Heart left ventricle (tissue), 13 donors: ENCODE data around the gene HJURP.

Experiments used
- POLR2A ChIP-seq, 2 donors: fragments of 450-650 bp; IDR thresholded peaks; one replicate each; pipeline ENCODE4 v1.6.1; 2017; ENCODE audit warnings: antibody characterized with exemption in 2 of 2, mild to moderate bottlenecking in 2 of 2, moderate library complexity in 2 of 2
- TF ChIP-seq, protein P1 (sequence below), 12 donors: fragments of 200-600 bp; sonication (generic) in 4 of 12; IDR thresholded peaks; one replicate each; pipeline versions ENCODE4 v1.5.0 to v1.8.0; 2018 to 2022; ENCODE audit warnings: antibody characterized with exemption in 12 of 12, mild to moderate bottlenecking in 5 of 12
- donor health status: ischemic (EF 13 %, LVEDD 7.1; RV severe dilation, severe dysfunction).
- donor health status: DM: no; HTN: yes; CAD: no.
- donor health status: DM: no; HTN: no; CAD: no.
- donor health status: ischemic (EF 25% LVEDD 6.9; RV normal size, moderate dysfunction).
- donor health status: ischemic (EF 25% LVEDD 5.7; RV mildly dilated, moderate dysfunction).
- donor health status: ischemic (EF 35%, LVEDD 5.7; RV mildly dilated, moderate dysfunction).
- donor health status: nonischemic (EF 11% LVEDD 7.7; RV severe dilation, severe dysfunction).
- donor health status: DM: yes; HTN: yes; CAD: no.
- donor health status: PGD.
- donor health status: ischemic (EF 29% LVEDD 5.4; RV normal size, mild dysfunction).
- donor health status: nonischemic (EF 23%, LVEDD 6.1; RV moderate dilation, normal function).

- TF ChIP-seq, protein P1, sequence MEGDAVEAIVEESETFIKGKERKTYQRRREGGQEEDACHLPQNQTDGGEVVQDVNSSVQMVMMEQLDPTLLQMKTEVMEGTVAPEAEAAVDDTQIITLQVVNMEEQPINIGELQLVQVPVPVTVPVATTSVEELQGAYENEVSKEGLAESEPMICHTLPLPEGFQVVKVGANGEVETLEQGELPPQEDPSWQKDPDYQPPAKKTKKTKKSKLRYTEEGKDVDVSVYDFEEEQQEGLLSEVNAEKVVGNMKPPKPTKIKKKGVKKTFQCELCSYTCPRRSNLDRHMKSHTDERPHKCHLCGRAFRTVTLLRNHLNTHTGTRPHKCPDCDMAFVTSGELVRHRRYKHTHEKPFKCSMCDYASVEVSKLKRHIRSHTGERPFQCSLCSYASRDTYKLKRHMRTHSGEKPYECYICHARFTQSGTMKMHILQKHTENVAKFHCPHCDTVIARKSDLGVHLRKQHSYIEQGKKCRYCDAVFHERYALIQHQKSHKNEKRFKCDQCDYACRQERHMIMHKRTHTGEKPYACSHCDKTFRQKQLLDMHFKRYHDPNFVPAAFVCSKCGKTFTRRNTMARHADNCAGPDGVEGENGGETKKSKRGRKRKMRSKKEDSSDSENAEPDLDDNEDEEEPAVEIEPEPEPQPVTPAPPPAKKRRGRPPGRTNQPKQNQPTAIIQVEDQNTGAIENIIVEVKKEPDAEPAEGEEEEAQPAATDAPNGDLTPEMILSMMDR (IDR thresholded peaks at IDR 0.05): no peak
- no peak for TF ChIP-seq POLR2A (IDR thresholded peaks at IDR 0.05)
Measured at GRCh38 chr2:233831861-233832260, 22.5 kb downstream of the HJURP start.
